ENCODE results near the gene MAST4. TPM values are rescaled to one million over a fixed set of nuclear protein-coding genes. Genes with fewer than 3 reads are reported as not detected.

MAST4 gene
- total and polyA plus RNA-seq, 5 donors = 18.9 to 71.5 (median 52.4) TPM

DNA sequence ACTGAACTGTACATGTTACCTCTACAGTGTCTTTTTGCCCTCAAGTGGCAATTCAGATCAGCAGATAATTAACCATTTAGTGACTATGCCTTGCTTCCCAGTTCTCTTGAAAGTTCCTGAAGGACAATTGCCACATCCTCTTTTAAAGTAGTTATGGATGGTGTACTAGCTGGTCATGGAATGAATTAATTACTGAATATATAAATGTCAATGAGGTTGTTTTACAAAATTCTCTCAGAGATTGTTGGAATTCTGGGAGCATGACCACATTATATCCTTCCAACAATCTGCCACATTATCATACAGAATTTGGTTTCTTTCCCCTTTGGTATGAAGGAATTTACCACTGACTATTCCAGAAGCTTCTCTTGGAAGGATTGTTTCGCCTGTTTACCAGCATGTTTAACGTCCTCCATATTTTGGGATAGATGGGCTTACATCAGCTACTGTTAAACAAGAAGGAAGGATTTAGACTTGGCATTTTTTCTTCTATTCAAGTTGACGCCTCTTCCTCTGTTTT, 424.0 kb downstream of the MAST4 start:
- 89% methylated on average over 3 of the region's 3 CpGs for WGBS
- Histone ChIP-seq H3K27me3 (ENCODE audit: control insufficient read depth, insufficient read depth) (no peaks in the 10 kb centered on the region), H3K4me1 (ENCODE audit: control insufficient read depth, insufficient read depth, low read length) (peaks cover 5% of the 10 kb centered on the region), H3K4me3 (ENCODE audit: low read length) (no peak overlapping the region), H3K27ac (ENCODE audit: low read length) (no peak overlapping the region), H3K9me3 (ENCODE audit: control insufficient read depth, low read length) (no peaks in the 10 kb centered on the region)
- intact Hi-C loops (cut with DNase I) = no loop called here
- DNase-seq = no peak
- ATAC-seq = no peak

DNA sequence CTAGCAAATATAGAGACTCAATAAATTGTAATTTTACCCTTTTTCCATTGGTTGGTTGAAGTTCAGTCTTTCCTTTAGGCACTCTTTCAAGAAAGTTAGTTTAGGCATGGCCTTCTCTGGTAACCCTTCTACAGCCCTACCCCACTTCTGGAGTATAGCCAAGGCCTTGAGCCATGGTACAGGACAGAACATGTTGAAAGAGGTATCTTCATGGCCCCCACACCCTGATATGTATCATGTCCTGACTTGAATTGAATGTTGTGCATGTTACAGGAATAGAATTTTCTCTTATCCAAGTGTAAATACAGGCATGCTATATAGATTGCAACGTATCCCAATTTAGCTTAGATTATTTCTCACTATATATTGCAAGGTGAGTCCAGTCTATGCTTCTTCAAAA, 424.8 kb downstream of the MAST4 start:
- Histone ChIP-seq H3K9me3 (ENCODE audit: control insufficient read depth, low read length) (no peaks in the 10 kb centered on the region), H3K27me3 (ENCODE audit: control insufficient read depth, insufficient read depth) (no peaks in the 10 kb centered on the region)
- ATAC-seq = peak in 1 of 2 donors; percentile 38

DNA sequence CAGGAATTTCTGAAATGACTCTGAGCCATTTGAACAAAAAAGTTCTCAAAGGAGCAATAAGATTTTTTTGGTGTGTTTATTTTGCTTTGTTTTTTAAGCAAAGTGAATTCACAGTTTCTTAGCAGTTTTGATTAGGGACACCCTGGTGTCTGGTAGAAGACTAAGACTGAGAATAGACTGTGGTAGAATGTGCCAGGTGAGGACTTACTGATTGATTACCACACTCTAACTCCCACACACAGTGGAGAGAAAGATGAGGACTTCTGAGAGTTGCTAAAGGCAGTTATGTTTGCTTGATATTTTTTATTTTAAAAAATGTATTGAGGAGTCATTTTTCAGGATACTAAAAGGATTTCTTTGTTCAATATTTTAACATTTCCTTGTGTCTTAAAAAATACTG, 425.3 kb downstream of the MAST4 start:
- intact Hi-C loops (cut with DNase I) = no loop called here
- Histone ChIP-seq H3K4me1 (ENCODE audit: control insufficient read depth, insufficient read depth, low read length) (peaks cover 5% of the 10 kb centered on the region), H3K27me3 (ENCODE audit: control insufficient read depth, insufficient read depth) (no peaks in the 10 kb centered on the region), H3K9me3 (ENCODE audit: control insufficient read depth, low read length) (no peaks in the 10 kb centered on the region), H3K4me3 (ENCODE audit: low read length) (no peak overlapping the region), H3K27ac (ENCODE audit: low read length) (no peak overlapping the region)
- DNase-seq = no peak
- ATAC-seq = no peak

More for the DNA sequence above, 424.8 kb downstream of the MAST4 start:
- Histone ChIP-seq H3K4me3 (ENCODE audit: low read length) (no peak overlapping the region), H3K4me1 (ENCODE audit: control insufficient read depth, insufficient read depth, low read length) (peaks cover 5% of the 10 kb centered on the region), H3K27ac (ENCODE audit: low read length) (no peak overlapping the region)
- WGBS = 74% methylated on average over 1 of the region's 1 CpG
- intact Hi-C loops (cut with DNase I) = no loop called here
- no peak for DNase-seq

DNA sequence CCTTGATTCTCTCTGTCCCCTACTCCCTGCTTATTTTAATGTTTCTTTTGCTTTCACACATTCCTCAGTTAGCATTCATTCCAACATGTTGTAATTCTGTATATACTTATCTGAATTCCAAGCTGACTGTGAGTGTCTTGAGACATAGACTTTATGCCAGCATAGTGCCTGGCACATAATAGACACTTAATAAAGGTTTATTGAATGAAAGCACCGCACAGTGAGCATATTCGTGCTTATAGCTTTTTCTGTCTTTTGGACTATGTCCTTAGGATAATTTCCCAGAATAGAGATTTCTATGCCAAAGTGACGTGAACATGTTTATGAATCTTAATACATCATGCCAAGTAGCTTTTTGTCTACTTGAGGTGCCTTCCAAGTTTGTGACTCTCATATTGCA, 425.8 kb downstream of the MAST4 start:
- WGBS = 73% methylated on average over 3 of the region's 3 CpGs
- intact Hi-C loops (cut with DNase I) = no loop called here
- H3K27me3 ChIP-seq (ENCODE audit: control insufficient read depth, insufficient read depth) = no peaks in the 10 kb centered on the region
- H3K9me3 ChIP-seq (ENCODE audit: control insufficient read depth, low read length) = no peaks in the 10 kb centered on the region
- no peak for DNase-seq
- H3K4me1 ChIP-seq (ENCODE audit: control insufficient read depth, insufficient read depth, low read length) = peaks cover 5% of the 10 kb centered on the region
- ATAC-seq = peak; percentile 51 to 57
- H3K27ac ChIP-seq (ENCODE audit: low read length) = no peak overlapping the region
- no peak overlapping the region for H3K4me3 ChIP-seq (ENCODE audit: low read length)

DNA sequence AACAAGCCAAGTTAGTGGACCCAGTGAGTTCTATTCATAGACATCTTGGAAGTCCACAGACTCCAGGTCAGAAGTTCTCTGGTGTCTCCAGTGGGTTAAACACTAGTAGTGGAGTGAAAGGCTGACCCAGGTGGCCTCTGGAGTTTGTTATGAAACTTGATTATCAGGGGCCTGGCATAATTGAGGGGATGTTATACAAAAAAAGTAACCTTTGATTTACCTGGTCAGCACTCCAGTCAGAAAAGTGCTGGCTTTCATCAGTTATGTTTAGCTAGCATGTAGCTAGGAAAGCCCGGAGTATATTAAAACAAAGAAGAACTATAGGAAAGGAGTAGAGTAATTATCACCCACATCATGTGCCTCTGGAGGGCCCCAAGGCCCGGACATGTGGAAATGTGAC, 429.3 kb downstream of the MAST4 start:
- ATAC-seq = no peak
- peaks cover 3% of the 10 kb centered on the region for H3K4me1 ChIP-seq (ENCODE audit: control insufficient read depth, insufficient read depth, low read length)
- H3K4me3 ChIP-seq (ENCODE audit: low read length) = no peak overlapping the region

DNA sequence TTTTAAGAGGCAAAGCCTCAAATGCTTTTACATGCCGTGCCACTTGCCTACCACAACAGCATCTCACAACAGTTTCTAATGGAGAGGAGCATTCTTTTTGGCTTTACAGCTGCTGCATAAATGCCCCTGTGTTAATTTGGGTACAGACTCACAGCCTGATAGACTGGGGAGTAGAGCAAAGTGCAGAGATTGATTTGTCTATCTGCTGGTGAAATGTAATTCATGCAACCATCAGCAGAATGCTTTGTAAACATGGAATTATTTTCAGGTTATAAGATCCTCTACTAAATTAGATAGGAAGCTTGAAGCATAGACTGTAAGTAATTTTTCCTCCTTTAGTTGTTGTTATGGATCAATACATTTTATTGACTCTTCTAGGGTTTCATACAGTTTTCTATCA, 430.1 kb downstream of the MAST4 start:
- DNase-seq = no peak
- no peak overlapping the region for H3K4me3 ChIP-seq (ENCODE audit: low read length)
- 93% methylated on average over 1 of the region's 1 CpG for WGBS
- no peaks in the 10 kb centered on the region for H3K27me3 ChIP-seq (ENCODE audit: control insufficient read depth, insufficient read depth)
- no peaks in the 10 kb centered on the region for H3K9me3 ChIP-seq (ENCODE audit: control insufficient read depth, low read length)
- ATAC-seq = no peak
- H3K27ac ChIP-seq (ENCODE audit: low read length) = no peak overlapping the region
- peaks cover 2% of the 10 kb centered on the region for H3K4me1 ChIP-seq (ENCODE audit: control insufficient read depth, insufficient read depth, low read length)
- intact Hi-C loops (cut with DNase I) = no loop called here

More for the DNA sequence above, 429.3 kb downstream of the MAST4 start:
- Histone ChIP-seq H3K27me3 (ENCODE audit: control insufficient read depth, insufficient read depth) (no peaks in the 10 kb centered on the region), H3K27ac (ENCODE audit: low read length) (no peak overlapping the region), H3K9me3 (ENCODE audit: control insufficient read depth, low read length) (no peaks in the 10 kb centered on the region)
- intact Hi-C loops (cut with DNase I) = no loop called here
- no peak for DNase-seq
- 57% methylated on average over 2 of the region's 2 CpGs for WGBS

DNA sequence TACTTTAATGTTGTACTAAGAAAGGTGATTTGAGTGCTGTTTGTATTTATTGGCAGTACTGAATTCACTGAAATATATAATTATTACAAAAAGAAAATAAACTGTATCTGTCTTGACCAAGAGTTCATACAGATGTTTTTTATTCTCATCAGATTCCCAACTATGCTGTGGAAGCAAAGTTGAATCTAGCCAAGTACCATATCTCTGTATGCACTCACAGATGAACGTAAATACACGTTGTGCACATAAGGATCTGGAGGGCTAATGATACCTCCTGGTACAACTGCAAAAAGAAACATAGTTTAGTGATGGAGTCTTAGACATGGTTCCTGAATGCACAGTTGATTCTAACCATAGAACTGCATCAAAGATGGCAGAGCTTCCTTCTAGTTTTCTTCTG, 431.0 kb downstream of the MAST4 start:
- Histone ChIP-seq H3K4me3 (ENCODE audit: low read length) (no peak overlapping the region), H3K9me3 (ENCODE audit: control insufficient read depth, low read length) (no peaks in the 10 kb centered on the region), H3K27ac (ENCODE audit: low read length) (no peak overlapping the region), H3K27me3 (ENCODE audit: control insufficient read depth, insufficient read depth) (no peaks in the 10 kb centered on the region), H3K4me1 (ENCODE audit: control insufficient read depth, insufficient read depth, low read length) (peaks cover 5% of the 10 kb centered on the region)
- intact Hi-C loops (cut with DNase I) = no loop called here
- no peak for DNase-seq
- no peak for ATAC-seq
- WGBS = 71% methylated on average over 2 of the region's 2 CpGs

DNA sequence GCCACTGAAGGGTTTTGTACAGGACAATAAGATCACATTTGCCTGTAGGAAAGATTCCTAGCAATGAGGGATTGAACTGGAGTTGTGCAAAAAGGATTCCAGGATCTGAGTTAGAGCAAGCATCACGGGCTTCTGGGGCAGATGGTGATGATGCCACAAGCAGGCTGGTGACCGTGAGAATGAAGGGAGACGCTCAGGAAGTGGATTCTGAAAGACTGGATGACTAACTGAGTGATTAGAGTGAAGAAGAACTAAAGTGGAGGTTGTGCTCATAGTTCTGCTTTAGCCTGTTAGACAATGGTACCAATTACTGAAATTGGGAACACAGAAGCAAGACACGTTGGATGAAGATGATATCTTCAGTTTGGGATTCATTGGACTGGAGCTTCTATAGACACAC, 432.2 kb downstream of the MAST4 start:
- intact Hi-C loops (cut with DNase I) = no loop called here
- H3K27ac ChIP-seq (ENCODE audit: low read length) = no peak overlapping the region
- 90% methylated on average over 4 of the region's 4 CpGs for WGBS
- H3K4me3 ChIP-seq (ENCODE audit: low read length) = no peak overlapping the region
- DNase-seq (no peak), ATAC-seq (no peak)
- H3K9me3 ChIP-seq (ENCODE audit: control insufficient read depth, low read length) = no peaks in the 10 kb centered on the region
- H3K4me1 ChIP-seq (ENCODE audit: control insufficient read depth, insufficient read depth, low read length) = peaks cover 5% of the 10 kb centered on the region
- H3K27me3 ChIP-seq (ENCODE audit: control insufficient read depth, insufficient read depth) = no peaks in the 10 kb centered on the region

DNA sequence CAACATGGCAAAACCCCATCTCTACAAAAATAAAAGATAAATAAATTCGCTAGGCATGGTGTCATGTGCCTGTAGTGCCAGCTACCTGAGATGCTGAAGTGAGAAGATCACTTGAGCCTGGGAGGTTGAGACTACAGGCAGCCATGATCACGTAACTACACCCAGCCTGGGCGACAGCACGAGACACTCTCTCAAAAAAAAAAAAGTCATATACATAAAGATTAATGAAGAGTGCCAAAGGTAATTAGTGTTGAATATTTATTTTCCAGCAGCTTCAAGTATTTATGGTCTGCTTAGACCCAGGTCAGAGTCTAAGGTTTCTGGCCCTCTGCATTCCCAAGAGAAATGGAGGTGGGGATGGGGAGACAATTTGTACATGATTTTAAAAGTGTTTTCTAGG, 432.7 kb downstream of the MAST4 start:
- Histone ChIP-seq H3K27ac (ENCODE audit: low read length) (no peak overlapping the region), H3K9me3 (ENCODE audit: control insufficient read depth, low read length) (no peaks in the 10 kb centered on the region), H3K4me1 (ENCODE audit: control insufficient read depth, insufficient read depth, low read length) (peaks cover 5% of the 10 kb centered on the region), H3K4me3 (ENCODE audit: low read length) (no peak overlapping the region), H3K27me3 (ENCODE audit: control insufficient read depth, insufficient read depth) (no peaks in the 10 kb centered on the region)
- intact Hi-C loops (cut with DNase I) = no loop called here
- DNase-seq = no peak
- 98% methylated on average over 4 of the region's 4 CpGs for WGBS
- ATAC-seq = no peak

DNA sequence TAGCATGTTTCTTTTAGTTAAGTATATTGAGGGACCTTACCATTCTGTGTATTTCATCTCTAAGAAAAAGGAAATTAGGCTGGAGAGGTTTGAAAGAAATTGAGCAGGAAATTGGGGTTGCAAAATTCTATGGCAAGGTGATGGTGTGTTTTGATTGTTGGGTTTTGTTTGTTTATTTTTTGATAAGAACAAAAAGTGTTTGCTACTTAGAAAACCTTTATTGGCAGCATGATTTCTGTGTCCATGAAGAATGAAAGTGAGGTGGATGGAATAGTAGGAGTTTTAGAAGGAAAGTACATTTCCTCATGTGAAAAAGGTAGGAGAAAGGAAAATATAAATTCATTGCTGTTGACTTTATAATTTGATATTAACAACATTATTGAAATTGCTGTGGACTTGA, 433.3 kb downstream of the MAST4 start:
- Histone ChIP-seq H3K9me3 (ENCODE audit: control insufficient read depth, low read length) (no peaks in the 10 kb centered on the region), H3K27ac (ENCODE audit: low read length) (no peak overlapping the region), H3K27me3 (ENCODE audit: control insufficient read depth, insufficient read depth) (no peaks in the 10 kb centered on the region), H3K4me1 (ENCODE audit: control insufficient read depth, insufficient read depth, low read length) (peaks cover 8% of the 10 kb centered on the region), H3K4me3 (ENCODE audit: low read length) (no peak overlapping the region)
- intact Hi-C loops (cut with DNase I) = no loop called here
- ATAC-seq (no peak), DNase-seq (no peak)

DNA sequence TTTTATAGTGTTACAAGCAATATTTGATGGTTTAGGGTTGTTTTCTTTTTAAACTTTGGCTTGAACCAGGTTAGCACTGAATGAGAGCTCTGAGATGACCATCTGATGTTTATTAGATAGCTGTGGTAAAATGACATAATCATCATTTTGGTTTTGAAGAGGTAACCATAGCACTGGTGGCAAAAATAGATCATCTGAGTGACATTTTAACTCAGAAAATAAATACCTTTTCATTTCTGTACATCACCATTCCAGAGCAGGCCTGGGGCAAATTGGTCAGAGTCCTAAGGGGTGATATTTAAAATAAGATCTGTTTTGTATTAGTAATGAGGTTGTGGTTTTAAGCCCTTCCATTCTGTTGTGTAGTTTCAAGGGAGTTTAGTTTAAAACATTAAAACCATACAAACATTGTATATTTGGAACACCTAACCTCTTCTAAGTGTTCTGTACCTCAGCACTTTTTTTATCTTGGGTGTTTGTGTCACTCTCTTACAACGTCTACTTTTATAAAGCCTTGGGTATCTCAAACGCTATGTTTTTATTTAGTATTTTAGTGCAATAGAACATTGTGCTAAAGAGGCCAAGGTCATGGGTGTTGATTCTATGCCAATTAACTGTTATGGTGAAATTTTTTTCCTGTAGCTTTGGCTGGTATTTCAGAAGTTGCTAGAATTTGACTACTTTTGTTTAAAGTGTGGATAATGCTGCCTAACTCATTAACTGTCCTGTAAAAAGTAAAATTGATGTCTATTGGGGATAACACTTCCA, 434.3 kb downstream of the MAST4 start:
- ATAC-seq (no peak), DNase-seq (no peak)
- Histone ChIP-seq H3K4me3 (ENCODE audit: low read length) (no peak overlapping the region), H3K4me1 (ENCODE audit: control insufficient read depth, insufficient read depth, low read length) (peaks cover 8% of the 10 kb centered on the region), H3K27me3 (ENCODE audit: control insufficient read depth, insufficient read depth) (no peaks in the 10 kb centered on the region), H3K27ac (ENCODE audit: low read length) (no peak overlapping the region), H3K9me3 (ENCODE audit: control insufficient read depth, low read length) (no peaks in the 10 kb centered on the region)
- 13% methylated on average over 2 of the region's 2 CpGs for WGBS
- intact Hi-C loops (cut with DNase I) = no loop called here

DNA sequence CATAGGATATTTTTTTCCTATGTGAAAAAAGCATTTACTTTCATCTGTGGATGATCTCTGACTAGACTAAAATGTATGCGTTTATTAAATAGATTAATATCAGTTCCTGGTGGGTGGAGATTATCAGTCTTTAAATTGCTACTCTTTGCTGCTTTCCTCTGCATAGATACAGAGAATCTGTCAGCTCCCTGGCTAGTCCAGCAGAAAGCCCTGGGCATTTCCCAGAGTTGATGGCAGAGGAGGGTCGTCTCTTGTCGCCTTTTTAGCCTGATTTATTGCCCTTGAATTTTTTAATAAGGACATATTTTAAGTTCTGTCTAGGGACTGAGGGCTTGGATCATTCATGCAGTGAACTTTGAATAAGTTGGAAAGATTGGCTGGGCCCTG, 434.9 kb downstream of the MAST4 start:
- no peak overlapping the region for H3K4me3 ChIP-seq (ENCODE audit: low read length)

More for the DNA sequence above, 434.9 kb downstream of the MAST4 start:
- DNase-seq (no peak), ATAC-seq (no peak)
- peaks cover 8% of the 10 kb centered on the region for H3K4me1 ChIP-seq (ENCODE audit: control insufficient read depth, insufficient read depth, low read length)
- H3K27me3 ChIP-seq (ENCODE audit: control insufficient read depth, insufficient read depth) = no peaks in the 10 kb centered on the region
- H3K9me3 ChIP-seq (ENCODE audit: control insufficient read depth, low read length) = no peaks in the 10 kb centered on the region
- 32% methylated on average over 3 of the region's 3 CpGs for WGBS
- intact Hi-C loops (cut with DNase I) = no loop called here
- peak overlapping the region; percentile 43 for H3K27ac ChIP-seq (ENCODE audit: low read length)

All from right cardiac atrium (tissue), 5 donors.